Non-pigmented ciliary epithelial cell (primary cell): ENCODE results near the gene SLC9A7.

ENCODE experiments used
- DNase-seq: peaks from one replicate; pipeline ENCODE4 v3.0.0-alpha.2; 2010; ENCODE audit warnings: low read depth

SLC9A7 gene

DNA sequence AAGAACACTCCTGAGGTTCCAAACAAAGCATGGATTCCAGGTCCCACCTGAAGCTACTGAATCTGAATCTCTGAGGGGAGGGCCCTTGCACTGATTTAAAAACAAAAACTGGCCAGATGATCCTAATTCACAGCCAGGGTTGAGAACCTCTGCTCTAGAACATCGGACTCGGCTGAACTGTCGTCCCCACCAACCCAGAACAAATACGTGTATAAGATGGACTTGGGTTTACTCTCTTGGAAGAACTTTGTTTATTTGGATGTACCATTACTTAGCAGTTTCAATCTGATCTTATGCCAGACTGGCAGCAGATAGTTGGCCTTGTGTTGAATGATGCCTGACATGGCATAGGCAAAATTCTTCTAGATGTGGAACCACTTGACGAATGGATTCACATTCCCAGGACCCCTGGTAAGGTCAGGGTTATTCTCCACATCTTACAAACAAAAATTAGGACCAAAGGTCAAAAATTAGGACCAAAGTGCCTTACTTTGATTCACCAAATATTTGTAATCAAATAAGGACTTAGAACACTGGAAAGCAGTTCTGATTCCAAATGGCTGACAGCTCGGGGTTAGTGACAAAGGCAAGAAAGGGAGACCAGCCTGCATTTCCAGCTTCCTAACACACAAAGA lies 156.3 kb downstream of the SLC9A7 start:
- no peak for DNase-seq

DNA sequence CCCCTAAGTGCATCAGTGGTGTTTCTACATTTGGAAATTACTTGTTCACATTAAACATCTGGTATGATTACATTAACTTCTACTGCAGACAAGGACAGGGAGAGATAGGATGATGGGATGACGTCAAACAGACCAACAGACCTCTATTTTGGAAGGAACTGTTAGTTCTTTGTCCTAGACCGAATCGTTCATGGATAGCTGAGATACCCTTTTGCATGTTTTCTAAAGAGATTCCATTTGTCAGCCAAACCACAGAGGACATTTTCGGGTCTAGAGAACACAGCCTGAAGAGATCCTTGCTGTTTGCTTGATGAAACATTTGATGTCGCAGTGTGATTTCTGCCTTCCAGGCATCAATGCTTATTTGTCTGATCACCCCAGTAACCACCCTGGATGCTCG lies 157.6 kb downstream of the SLC9A7 start:
- peak; percentile 35 for DNase-seq

DNA sequence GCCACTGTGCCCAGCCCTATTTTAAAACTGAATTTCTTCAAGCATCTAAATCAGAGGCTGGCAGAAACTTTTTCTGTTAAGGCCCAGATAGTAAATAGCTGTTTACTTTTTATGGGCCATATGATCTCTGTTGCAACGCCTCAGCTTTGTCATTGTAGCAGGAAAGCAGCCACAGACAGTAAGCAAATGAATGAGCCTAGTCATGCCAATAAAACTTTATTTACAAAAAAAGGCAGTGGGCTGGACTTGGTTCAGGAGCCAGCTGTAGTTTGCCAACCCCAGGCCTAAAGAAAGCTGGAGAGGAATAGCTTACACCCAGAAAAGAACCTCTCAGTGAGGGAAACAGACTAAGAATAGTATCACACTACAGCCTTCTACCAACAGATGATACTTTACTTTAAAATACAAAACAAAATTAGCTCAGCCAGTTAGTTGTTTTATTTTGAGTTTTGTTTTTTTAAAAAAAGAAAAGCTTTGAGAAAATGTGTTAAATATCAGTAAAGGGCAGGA lies 159.8 kb downstream of the SLC9A7 start:
- DNase-seq, result no peak

DNA sequence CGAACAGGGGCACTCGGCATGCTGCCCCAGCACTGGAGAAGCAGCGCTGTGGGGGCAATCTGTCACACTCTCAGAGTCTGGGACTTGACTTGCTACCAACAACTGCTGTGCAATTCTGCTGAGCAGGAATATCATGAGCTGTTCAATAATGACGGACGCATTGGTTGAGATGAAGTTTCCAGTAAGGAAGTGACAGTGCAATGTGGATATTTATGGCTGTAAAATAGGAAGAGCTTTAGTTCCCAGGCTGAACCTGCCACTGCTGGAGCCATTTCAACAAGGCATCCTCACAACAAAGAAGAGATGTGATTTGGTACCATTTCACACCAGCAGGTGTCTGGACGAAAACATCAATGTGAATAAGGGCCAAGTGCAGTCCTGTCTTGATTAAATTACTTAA lies 161.1 kb downstream of the SLC9A7 start:
- DNase-seq, result no peak

DNA sequence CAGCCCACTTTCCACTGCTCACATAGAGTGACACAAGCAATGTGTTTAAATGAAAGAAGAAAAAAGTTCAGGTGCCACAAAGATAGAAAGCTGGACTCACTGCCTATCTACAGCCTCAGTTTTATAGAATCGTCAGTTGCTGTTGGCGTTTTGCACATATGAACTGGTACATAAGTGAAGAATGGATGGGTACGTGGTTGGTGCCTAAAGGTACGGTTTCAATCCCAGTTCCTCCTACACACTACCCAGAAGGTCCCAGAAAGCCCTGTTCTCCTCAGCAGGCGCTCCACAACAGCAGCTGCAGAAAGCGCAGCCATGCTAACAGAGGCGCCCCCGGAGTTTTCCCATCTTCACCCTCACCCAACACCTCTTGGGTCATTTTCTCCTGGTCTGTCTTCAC lies 161.7 kb downstream of the SLC9A7 start:
- DNase-seq, result no peak

DNA sequence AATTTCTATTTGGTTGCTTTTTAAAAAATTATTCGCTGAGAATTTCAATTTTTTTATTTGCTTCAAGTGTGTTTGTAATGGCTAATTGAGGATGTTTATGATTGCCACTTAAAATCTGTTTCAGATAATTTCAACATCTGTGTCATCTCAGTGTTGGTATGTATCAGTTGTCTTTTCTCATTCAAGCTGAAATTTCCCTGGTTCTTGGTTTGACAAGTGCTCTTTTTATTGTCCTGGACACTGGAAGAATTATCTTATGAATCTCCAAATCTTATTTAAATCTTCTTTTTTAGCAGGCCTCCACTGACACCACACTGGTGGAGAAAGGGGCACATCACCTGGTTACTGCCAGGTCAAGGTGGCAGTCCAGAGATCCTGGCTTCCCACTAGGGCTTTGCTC lies 163.8 kb downstream of the SLC9A7 start:
- DNase-seq, result no peak

DNA sequence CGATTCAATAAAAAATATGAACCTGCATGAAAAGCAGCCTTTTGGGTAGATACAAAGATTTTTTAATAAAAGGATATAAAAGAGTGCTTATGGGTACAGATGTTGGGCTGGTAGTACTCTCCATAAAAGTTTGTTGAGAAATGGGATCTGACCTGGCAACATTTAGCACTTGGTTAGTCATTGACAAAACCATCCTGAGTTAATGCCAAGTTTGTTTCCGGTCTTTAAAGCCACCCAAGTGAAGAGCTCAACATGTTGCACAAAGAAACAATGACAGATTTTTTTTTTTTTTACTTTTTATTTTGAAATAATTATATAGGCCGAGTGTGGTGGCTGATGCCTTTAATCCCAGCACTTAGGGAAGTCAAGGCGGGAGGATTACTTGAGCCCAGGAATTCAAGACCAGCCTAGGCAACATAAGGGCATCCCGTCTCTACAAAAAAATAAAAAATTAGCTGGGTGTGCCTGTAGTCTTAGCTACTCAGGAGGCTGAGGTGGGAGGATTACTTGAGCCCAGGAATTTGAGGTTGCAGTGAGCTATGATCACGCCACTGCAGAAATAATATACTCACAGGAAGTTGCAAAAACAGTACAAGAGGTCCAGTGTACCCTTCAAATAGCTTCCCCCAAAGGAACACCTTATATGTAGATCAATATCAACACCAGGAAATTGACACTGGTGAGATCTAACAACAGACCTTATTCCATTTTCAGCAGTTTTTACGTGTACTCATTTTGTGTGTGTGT lies 168.8 kb downstream of the SLC9A7 start:
- no peak for DNase-seq

DNA sequence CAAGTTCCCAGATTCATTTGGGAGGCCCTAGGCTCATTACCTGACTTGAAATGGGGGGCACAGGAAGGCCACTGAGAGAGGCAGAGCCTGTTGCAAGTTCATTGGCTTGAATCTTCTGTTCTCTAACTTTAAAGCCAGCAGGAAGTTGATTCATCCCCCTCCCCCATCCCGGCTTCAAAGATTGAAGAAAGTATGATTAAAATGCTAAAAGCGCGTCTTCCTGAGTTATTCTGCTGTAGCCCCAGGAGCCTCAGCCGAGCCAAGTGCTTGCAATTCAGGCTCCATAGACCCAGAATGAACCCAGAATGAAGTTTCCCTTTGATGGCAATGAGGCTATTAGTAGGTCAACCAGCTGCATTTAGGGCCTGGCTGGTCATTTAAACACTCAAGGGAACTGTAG lies 170.7 kb downstream of the SLC9A7 start:
- DNase-seq, result no peak

DNA sequence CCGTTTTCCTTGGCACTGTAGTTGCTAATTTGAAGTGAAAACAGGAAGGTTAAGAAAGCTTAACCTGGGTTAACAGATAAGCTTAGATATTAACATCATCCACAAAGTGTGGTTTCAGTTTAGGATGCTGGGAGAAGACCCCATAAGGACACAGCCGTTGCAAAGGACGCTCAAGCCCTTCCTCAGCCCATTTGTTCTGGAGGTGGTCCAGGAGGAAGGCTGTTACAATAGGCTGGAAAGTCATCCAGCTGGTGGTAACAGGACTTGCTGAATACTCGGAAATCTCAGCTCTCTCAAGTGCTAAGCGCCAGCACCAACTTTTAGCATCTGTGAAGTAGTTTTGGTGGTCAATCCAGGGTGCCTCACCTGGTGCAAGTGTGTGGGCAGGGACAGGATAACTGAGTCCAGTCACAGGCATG lies 171.2 kb downstream of the SLC9A7 start:
- DNase-seq, result no peak

DNA sequence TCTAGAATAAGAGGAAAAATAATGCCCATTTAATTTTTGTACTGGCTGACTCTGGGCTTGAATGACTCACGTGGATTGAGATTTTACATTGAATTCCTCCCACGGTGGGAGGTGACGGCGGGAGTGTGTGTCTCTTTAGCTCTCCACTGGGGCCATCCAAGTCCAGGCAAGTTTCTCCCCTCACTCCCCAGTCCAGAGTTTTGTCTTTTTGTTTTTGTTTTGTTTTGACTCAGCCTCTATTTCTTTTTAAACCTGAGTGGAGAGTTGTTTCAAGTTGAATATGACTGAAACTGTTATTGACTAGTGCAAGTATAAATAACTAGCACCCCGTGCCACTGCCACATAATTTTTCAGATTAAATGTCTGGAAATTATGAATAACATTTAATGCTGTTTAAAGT lies 171.8 kb downstream of the SLC9A7 start:
- DNase-seq, result no peak

DNA sequence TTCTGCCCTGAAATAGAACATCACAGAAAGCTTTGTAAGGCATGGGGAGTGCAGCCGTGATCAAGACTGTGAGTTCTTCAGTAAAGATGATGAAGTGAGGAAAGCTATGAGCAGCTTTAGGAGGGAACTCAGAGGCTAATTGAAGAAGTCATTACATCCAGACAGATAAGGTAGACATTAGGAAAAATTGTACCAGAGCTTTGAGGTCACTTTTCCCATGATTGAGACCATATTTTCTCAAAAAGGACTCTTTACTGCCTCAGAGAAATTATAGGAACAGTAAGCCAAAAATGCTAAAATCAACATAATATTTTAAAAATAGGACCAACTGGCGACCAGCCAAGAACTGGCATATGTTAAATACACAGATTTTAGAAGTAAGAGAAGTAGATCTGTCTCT lies 174.2 kb downstream of the SLC9A7 start:
- DNase-seq, result no peak

DNA sequence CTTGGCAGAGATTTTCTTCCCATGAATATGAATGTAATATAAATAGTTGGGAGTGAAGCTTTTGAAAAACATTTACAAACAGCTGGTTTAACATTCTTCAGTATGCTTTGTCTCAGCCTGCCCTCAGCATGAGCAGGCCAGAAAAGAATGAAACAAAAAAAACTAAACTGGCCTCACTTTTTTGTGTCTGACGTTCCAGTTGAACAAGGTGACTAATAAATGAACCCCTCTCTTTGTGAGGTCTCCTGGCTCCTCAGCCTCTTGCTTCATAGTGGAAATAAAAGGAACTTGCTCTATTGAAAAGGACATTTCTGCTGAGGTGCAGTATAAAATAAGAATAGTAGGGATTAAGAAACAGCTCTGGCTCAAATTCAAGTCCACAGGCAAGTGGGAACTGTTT lies 176.0 kb downstream of the SLC9A7 start:
- DNase-seq, result no peak

DNA sequence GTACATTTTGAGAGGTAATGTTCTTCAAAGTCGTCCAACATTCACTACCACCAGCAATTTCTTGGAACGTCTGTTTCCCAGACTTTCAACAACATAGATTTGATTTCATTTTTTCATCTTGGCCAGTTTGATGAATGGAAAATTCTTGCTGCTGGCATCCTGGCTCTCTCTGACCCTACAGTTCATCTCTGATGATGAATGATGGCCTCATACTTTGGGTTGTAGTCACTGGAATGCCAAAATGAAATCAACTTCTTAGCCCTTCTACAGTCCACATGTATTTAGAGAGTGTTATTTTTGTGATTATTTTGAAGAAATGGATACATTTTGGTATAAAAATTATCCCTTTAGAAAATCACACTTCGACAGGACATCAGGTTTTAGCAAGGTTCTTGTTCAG lies 176.6 kb downstream of the SLC9A7 start:
- DNase-seq, result no peak

DNA sequence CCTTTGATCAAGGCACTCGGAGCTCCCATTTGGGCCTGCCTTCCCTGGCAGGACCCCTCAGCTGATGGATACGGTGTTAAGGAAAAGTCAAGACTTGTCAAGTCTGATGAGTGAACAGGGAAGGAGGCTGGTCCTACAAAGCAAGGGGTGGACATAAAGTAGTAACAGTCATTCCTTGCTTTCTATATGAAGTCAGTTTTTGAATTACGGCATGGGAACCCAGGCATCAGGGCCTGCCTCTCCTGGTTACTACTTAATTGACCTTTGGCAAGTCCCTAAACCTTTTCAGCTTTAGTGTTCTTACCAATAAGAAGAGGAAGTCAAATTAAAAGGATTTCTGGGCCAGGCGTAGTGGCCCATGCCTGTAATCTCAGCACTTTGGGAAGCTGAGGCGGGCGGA lies 178.3 kb downstream of the SLC9A7 start:
- no peak for DNase-seq

DNA sequence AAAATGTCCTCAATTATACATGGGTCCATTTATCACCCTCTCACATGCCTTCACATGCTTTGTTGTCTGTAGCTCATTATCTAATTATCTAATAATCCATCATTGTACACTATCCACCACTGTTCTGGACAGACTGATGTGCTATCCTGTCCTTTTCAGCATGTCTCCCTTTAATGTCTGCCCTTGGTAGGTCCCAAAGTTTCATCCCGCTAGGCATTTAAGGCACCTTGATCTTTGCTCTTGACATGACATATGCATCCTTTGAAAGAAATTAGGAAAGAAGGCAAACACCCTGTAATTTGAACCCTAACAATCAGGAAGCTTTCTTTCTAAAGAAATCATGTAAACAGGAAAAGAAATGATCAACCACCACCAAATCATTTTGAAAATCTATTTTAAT lies 179.7 kb downstream of the SLC9A7 start:
- DNase-seq, result no peak

DNA sequence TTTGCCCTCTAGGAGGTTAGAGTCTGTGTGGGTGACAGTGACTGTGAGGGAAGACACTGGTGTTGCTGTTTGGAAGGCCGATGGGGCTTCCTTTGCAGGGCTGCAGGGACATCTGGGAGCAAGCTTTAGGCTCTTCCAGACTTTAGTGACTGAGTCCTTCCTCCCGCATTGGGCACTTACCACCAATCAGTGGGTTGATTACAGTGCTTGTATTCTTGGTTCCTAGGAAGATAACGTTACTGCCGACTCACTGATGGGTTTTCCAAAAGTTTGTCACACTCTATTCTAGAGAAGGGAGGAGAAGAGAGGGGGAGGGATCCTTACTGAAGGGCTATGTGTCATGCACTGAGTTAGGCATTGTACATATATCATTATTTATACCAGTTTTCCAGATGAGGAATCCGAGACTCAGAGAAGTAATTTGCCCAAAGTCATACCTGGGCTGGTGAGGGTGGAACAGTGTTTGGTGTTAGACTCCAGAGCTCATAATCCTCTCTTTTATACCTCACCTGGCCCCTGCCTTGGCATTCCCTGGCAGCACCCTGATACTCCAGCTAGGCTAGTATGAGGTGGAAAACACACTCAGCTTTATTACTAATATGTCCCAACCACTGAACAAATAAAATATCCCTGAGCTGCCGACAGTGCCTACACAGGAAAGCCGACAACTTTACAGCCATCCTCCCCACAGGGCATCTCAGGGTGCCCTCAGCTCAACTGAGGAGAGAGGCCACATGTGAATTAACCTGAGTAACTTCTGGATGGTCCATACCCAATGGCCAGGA lies 181.5 kb downstream of the SLC9A7 start:
- no peak for DNase-seq

DNA sequence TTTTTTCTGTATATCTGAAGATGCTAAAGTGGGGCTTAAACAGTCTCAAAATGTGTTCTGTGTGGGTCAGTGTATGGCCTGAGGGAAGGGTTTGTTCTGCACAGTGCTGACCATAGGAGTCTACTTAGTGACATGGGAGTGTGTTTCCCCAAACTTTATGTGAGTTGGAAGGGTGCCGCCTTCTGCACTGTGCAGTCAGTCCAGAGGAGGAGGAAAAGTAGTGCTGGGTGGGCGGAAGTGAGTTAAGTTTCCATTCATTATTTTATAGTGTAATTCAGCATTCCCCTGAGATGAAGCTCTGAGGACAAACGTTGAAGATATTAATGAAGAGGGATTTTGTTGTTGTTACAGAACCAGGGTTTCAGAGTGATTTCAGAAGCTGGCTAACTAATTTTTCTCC lies 182.5 kb downstream of the SLC9A7 start:
- no peak for DNase-seq

DNA sequence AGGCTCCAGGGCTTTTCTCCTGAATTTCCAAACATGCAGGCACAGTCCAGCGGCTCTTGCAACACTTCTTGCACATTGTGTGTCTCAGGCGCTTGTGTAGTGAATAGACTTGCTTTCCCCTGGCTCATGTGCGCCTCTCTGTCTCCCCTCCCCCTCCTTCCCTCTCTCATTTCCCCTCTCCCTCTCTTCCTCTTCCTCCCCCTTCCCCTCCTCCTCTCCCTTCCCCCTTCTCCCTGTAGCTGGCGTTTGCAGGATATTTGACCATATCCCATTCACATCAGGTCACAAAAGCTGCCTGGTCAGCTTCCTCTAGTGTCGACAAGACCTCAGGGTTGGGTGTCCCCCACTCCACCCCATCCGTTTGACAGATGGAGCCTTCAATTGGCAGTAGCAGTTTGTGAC lies 182.9 kb downstream of the SLC9A7 start:
- DNase-seq, result no peak

DNA sequence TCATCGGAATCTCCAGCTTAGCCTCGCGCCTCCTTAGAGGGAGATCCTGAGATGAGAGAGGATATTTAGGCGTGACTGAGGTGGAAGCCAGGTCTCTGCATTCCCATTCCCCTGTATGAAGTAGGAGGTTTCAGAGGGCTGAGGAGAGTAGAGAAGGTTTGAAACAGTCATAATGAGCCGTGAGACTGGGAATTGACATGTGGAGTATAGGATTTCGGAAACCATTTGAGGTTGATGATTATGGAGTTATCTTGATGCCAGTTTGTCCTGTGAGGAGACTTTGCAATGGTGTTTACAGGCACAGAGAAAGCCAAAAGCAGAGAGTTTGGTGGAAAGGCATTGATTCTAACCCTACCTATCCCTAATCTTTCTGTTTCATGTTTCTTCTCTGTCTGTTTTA lies 183.3 kb downstream of the SLC9A7 start:
- DNase-seq, result no peak

DNA sequence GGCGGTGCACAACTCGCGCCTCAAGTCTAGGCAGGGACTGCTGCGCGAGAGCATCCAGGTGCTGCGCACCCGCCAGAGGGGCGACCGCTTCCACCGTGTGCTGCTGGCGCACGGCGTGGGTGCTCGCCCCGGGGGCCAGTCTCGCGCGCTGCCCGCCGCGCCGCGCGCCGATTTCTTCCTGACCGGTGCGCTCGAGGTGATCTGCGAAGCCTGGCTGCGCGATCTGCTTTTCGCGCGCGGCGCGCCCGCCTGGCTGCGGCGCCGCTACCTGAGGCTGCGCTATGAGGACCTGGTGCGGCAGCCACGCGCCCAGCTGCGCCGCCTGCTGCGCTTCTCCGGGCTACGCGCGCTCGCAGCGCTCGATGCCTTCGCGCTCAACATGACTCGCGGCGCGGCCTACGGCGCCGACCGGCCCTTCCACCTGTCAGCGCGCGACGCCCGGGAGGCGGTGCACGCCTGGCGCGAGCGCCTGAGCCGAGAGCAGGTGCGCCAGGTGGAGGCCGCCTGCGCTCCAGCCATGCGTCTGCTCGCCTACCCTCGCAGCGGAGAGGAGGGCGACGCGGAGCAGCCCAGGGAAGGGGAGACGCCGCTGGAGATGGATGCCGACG lies 184.0 kb downstream of the SLC9A7 start:
- no peak for DNase-seq

DNA sequence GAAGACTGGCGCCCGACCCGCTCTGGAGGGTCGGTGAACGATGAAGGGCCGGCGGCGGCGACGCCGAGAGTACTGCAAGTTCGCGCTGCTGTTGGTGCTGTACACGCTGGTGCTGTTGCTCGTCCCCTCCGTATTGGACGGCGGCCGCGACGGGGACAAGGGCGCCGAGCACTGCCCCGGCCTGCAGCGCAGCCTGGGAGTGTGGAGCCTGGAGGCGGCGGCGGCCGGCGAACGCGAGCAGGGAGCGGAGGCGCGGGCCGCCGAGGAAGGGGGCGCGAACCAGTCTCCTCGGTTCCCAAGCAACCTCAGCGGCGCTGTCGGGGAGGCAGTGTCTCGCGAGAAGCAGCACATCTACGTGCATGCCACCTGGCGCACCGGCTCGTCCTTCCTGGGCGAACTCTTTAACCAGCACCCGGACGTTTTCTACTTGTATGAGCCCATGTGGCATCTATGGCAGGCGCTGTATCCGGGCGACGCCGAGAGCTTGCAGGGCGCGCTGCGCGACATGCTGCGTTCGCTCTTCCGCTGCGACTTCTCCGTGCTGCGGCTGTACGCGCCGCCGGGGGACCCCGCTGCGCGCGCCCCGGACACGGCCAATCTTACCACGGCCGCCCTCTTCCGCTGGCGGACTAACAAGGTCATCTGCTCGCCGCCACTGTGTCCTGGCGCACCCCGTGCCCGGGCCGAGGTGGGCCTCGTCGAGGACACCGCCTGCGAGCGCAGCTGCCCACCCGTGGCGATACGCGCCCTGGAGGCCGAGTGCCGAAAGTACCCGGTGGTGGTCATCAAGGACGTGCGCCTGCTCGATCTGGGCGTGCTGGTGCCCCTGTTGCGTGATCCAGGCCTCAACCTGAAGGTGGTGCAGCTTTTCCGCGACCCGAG lies 184.8 kb downstream of the SLC9A7 start:
- no peak for DNase-seq
